ENCODE data around the gene P4HA1. TPM values are rescaled to one million over a fixed set of nuclear protein-coding genes. Genes with fewer than 3 reads are reported as not detected.

The P4HA1 gene
- polyA plus RNA-seq, 1 donor from 2014 or later = 24.2 TPM

GRCh38 chr10:73084209-73084608 is 12.5 kb downstream of the P4HA1 start:
- H3K9me2 ChIP-seq (ENCODE audit: insufficient read depth, low read length) = no peaks in the 10 kb centered on the region
- H3K9me3 ChIP-seq (ENCODE audit: low read length) = no peaks in the 10 kb centered on the region
- no peaks in the 10 kb centered on the region for H3K27me3 ChIP-seq (ENCODE audit: insufficient read depth, low read depth, low read length)
- TF ChIP-seq SMC3 (conservative IDR thresholded peaks at IDR 0.05; ENCODE audit: poor library complexity) (no peak), EP300 (conservative IDR thresholded peaks at IDR 0.05; ENCODE audit: poor library complexity, severe bottlenecking) (no peak), MXI1 (conservative IDR thresholded peaks at IDR 0.05; ENCODE audit: poor library complexity, severe bottlenecking) (no peak), POLR2AphosphoS5 (IDR thresholded peaks at IDR 0.05) (no peak), RAD21 (conservative IDR thresholded peaks at IDR 0.05) (no peak), EZH2 (IDR thresholded peaks at IDR 0.05; ENCODE audit: borderline replicate concordance, insufficient read depth, low read length, poor library complexity, severe bottlenecking) (no peak), TAF1 (IDR thresholded peaks at IDR 0.05; ENCODE audit: low read depth) (no peak)
- TF ChIP-seq, protein P1, sequence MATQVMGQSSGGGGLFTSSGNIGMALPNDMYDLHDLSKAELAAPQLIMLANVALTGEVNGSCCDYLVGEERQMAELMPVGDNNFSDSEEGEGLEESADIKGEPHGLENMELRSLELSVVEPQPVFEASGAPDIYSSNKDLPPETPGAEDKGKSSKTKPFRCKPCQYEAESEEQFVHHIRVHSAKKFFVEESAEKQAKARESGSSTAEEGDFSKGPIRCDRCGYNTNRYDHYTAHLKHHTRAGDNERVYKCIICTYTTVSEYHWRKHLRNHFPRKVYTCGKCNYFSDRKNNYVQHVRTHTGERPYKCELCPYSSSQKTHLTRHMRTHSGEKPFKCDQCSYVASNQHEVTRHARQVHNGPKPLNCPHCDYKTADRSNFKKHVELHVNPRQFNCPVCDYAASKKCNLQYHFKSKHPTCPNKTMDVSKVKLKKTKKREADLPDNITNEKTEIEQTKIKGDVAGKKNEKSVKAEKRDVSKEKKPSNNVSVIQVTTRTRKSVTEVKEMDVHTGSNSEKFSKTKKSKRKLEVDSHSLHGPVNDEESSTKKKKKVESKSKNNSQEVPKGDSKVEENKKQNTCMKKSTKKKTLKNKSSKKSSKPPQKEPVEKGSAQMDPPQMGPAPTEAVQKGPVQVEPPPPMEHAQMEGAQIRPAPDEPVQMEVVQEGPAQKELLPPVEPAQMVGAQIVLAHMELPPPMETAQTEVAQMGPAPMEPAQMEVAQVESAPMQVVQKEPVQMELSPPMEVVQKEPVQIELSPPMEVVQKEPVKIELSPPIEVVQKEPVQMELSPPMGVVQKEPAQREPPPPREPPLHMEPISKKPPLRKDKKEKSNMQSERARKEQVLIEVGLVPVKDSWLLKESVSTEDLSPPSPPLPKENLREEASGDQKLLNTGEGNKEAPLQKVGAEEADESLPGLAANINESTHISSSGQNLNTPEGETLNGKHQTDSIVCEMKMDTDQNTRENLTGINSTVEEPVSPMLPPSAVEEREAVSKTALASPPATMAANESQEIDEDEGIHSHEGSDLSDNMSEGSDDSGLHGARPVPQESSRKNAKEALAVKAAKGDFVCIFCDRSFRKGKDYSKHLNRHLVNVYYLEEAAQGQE (IDR thresholded peaks at IDR 0.05; ENCODE audit: borderline replicate concordance) = no peak
- TF ChIP-seq, protein P2, sequence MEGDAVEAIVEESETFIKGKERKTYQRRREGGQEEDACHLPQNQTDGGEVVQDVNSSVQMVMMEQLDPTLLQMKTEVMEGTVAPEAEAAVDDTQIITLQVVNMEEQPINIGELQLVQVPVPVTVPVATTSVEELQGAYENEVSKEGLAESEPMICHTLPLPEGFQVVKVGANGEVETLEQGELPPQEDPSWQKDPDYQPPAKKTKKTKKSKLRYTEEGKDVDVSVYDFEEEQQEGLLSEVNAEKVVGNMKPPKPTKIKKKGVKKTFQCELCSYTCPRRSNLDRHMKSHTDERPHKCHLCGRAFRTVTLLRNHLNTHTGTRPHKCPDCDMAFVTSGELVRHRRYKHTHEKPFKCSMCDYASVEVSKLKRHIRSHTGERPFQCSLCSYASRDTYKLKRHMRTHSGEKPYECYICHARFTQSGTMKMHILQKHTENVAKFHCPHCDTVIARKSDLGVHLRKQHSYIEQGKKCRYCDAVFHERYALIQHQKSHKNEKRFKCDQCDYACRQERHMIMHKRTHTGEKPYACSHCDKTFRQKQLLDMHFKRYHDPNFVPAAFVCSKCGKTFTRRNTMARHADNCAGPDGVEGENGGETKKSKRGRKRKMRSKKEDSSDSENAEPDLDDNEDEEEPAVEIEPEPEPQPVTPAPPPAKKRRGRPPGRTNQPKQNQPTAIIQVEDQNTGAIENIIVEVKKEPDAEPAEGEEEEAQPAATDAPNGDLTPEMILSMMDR (IDR thresholded peaks at IDR 0.05; ENCODE audit: poor library complexity, severe bottlenecking) = no peak
- no peaks in the 10 kb centered on the region for H3K36me3 ChIP-seq (ENCODE audit: insufficient read depth, low read length)
- H4K20me1 ChIP-seq (ENCODE audit: insufficient read depth) = no peaks in the 10 kb centered on the region
- H3K4me3 ChIP-seq (ENCODE audit: low read length) = no peak overlapping the region
- no peak overlapping the region for H2AFZ ChIP-seq (ENCODE audit: low read depth, low read length)
- H3K79me2 ChIP-seq (replicated peaks; ENCODE audit: insufficient read depth, low read length) = peaks cover 7% of the 10 kb centered on the region
- H3F3A ChIP-seq (ENCODE audit: insufficient read depth, low read length, poor library complexity, severe bottlenecking) = no peaks in the 10 kb centered on the region
- H3K27ac ChIP-seq (ENCODE audit: low read length) = no peak overlapping the region
- no peak overlapping the region for H3K9ac ChIP-seq (ENCODE audit: low read length)
- no peak overlapping the region for H3K4me2 ChIP-seq (ENCODE audit: low read length)

GRCh38 chr10:73083221-73083620 is 13.4 kb downstream of the P4HA1 start:
- no peaks in the 10 kb centered on the region for H3K9me3 ChIP-seq (ENCODE audit: low read length)

More at GRCh38 chr10:73083221-73083620, 13.4 kb downstream of the P4HA1 start:
- Histone ChIP-seq H3K9ac (ENCODE audit: low read length) (no peak overlapping the region), H3K27ac (ENCODE audit: low read length) (no peak overlapping the region), H3K79me2 (replicated peaks; ENCODE audit: insufficient read depth, low read length) (peaks cover 7% of the 10 kb centered on the region), H3K9me2 (ENCODE audit: insufficient read depth, low read length) (no peaks in the 10 kb centered on the region), H3K36me3 (ENCODE audit: insufficient read depth, low read length) (no peaks in the 10 kb centered on the region), H3F3A (ENCODE audit: insufficient read depth, low read length, poor library complexity, severe bottlenecking) (no peaks in the 10 kb centered on the region), H4K20me1 (ENCODE audit: insufficient read depth) (no peaks in the 10 kb centered on the region), H3K27me3 (ENCODE audit: insufficient read depth, low read depth, low read length) (no peaks in the 10 kb centered on the region), H3K4me3 (ENCODE audit: low read length) (no peak overlapping the region), H2AFZ (ENCODE audit: low read depth, low read length) (no peak overlapping the region), H3K4me2 (ENCODE audit: low read length) (no peak overlapping the region)
- TF ChIP-seq, protein P2 (IDR thresholded peaks at IDR 0.05; ENCODE audit: poor library complexity, severe bottlenecking) = no peak
- TF ChIP-seq EZH2 (IDR thresholded peaks at IDR 0.05; ENCODE audit: borderline replicate concordance, insufficient read depth, low read length, poor library complexity, severe bottlenecking) (no peak), SMC3 (conservative IDR thresholded peaks at IDR 0.05; ENCODE audit: poor library complexity) (no peak), MXI1 (conservative IDR thresholded peaks at IDR 0.05; ENCODE audit: poor library complexity, severe bottlenecking) (no peak), POLR2AphosphoS5 (IDR thresholded peaks at IDR 0.05) (no peak), RAD21 (conservative IDR thresholded peaks at IDR 0.05) (no peak), EP300 (conservative IDR thresholded peaks at IDR 0.05; ENCODE audit: poor library complexity, severe bottlenecking) (no peak), TAF1 (IDR thresholded peaks at IDR 0.05; ENCODE audit: low read depth) (no peak)
- TF ChIP-seq, protein P1 (IDR thresholded peaks at IDR 0.05; ENCODE audit: borderline replicate concordance) = no peak
